Stimulated activated CD4-positive, alpha-beta T cell treated with anti-CD3 and anti-CD28 coated beads, TNF-alpha, amount 100 ng/mL, for 24 hours (primary cell): Measurements from ENCODE around the gene SRPX2.

ENCODE experiments used
- DNase-seq, 3 experiments: peaks; one replicate each; pipeline ENCODE4 v3.0.0-alpha.2; 2020; ENCODE audit warnings: low read depth in 3 of 3

SRPX2 gene

DNA sequence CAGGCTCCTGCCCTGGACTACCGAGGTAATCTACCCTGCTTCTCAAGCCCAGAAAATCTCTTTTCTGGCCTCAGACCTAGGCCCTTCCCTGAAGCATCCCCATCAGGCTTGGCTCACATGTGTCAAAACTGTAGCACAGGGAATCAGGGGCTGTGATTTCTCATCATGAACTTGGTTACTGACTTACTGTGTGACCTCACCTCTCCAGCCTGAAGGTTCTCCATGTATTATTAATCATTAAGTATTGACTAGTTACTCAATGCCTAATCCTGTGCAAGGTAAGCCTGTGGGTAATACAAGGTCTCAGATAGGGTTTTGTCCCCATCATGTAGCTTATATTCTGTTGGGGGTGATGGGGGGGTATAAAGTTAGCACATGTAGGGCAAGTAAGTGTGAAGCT lies 6.8 kb downstream of the SRPX2 start:
- no peak for DNase-seq

DNA sequence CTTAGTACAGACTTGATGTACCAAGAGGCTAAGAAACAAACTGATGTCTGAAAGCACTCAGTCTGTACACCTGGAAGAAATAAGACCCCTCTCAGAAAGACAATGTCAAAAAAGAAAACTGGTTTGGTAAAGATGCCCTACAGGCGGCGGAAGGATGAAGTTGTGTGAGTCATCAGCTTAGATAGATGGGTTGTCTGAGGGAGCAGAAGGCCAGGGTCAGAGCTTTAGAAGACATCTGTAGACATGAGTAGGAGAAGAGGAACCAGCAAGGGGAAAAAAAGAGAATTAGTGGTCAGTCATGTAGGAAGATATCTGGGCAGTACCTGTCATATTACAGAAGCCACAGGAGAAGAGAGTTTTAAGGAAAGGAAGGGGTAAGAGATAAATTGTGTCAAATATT lies 8.3 kb downstream of the SRPX2 start:
- DNase-seq, result no peak

DNA sequence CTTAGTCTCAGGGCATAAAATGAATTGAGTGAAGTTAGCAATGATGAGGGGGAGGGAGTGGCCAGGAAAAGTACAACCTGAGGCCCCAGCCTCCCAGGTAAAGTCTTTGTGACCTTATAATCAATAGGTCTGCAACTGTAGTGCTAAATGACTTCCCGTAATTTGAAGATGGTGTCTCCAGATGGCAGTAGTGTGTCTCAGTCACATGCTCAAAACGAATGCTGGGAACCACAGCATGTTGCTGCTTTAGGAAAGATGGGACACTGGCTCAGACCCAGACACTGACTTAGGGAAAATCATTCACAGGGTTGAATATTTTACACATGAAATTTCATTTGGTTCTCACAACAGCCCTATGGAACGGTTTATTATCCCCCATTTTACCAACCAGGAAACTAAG lies 10.3 kb downstream of the SRPX2 start:
- DNase-seq, result no peak

GRCh38 chrX:100658941-100659381 lies 15.0 kb downstream of the SRPX2 start:
- DNase-seq, result no peak

GRCh38 chrX:100659431-100660137 lies 15.6 kb downstream of the SRPX2 start:
- no peak for DNase-seq

DNA sequence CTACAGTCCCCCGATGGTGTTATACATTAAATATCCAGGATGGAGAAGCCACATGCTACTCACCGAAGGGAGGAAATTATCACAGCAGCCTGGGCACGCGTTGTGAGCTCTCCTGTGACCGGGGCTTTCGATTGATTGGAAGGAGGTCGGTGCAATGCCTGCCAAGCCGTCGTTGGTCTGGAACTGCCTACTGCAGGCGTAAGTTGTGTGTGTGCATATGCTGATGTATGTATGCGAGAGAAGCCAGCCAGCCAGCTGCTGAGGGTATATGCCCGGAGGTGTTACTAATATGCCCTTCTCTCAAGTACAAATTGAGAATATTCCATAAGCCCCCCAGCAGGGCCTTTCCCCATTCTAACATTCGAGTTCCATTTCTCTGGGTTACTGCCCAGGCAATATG lies 18.2 kb downstream of the SRPX2 start:
- no peak for DNase-seq

DNA sequence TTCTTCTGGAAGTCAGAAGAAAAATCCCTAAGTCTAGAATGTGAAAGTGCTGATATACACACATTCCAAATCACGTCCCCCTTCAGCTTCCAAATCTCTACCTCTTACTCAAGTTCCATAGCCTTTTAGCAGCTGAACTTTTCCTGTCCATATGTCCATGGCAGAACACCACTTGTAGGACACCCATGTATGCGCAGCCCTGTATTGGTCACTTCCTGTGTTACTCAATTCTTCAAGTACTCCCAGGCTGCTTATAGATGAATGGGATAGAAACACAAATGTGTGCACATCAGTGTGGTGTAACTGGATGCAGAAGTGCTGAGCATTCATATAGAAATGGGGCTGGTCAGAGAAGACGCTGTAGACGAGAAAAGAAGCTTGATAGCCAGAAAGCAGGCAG lies 18.8 kb downstream of the SRPX2 start:
- no peak for DNase-seq

GRCh38 chrX:100663642-100664041 lies 19.6 kb downstream of the SRPX2 start:
- no peak for DNase-seq

- no peak for DNase-seq
These were observed 29.0 kb downstream of the SRPX2 start for GRCh38 chrX:100672966-100673365.

GRCh38 chrX:100673397-100673953 lies 29.5 kb downstream of the SRPX2 start:
- no peak for DNase-seq

GRCh38 chrX:100674705-100675104 lies 30.7 kb downstream of the SRPX2 start:
- DNase-seq, result no peak

- no peak for DNase-seq
These were observed 33.7 kb downstream of the SRPX2 start for GRCh38 chrX:100677611-100678181.

GRCh38 chrX:100680756-100681155 lies 36.8 kb downstream of the SRPX2 start:
- DNase-seq, result no peak

GRCh38 chrX:100681599-100681998 lies 37.6 kb downstream of the SRPX2 start:
- DNase-seq, result no peak

GRCh38 chrX:100682939-100683338 lies 38.9 kb downstream of the SRPX2 start:
- DNase-seq, result no peak

DNA sequence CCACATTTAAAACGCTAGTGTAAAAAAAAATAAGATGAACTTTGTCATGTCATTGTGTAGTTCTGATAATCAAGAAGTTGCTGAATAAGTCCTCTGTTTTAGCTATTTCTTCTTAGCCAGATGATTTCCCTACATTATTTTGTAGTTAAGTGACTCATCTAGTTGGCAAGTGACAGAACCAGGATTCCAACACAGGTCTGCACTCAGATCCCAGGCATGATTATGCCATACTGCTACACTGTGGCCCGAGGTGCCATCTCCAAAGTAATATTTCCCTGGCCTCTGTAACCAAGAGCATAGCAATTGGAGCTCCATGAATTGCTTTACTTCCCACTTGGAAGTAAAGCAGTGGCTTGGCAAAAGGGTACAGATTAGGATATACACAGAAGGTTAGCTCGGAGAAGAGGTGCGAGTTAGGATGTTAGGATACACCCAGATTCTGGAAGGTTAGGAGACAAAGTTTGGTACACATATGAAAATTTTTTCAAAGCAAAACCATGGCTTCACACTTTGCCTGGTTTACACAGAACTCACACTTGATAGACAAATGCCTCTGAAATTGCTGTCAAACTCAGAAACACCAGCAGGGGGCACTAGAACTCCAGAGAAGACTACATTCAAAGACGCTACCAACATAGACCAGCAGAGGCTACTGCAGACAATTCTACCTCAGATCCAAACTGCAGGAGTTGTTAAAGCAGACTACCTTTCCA lies 41.4 kb downstream of the SRPX2 start:
- peak; percentile 33 to 48 (median 46) for DNase-seq

DNA sequence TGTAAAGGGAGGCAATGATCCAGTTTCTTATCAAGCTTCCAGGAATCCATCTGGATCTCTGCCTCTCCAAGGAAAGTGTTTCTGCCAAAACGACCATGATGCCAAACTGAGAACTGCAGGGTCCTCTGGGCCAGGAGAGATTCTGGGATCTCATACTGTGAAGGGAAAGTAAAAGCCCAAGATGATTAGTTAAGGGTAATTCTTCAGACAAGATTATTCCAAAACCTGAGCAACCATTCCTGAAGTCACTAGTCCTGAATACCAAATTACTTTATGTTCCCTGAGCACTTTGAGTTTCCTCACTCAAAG lies 42.0 kb downstream of the SRPX2 start:
- DNase-seq, result no peak

DNA sequence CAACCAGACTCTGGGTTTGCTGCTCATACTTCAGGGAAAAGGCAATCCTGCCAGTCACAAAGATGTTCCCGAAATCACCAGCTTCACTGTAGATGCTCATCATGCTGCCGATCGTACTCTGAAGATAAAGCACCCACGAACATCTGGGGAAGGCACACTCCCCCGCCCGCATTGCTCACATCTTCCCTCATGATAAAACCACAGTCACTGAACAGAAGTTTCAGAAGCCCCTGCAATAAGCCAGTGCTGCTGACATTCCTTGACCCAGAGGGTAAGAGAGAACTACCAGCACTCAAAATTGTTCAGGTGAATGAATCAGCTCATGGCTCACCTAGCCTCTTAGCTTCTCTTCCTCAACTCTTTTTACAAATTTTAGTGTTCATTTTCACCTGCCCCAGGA lies 43.1 kb downstream of the SRPX2 start:
- DNase-seq, result peak in 1 of 3 experiments; percentile 23

DNA sequence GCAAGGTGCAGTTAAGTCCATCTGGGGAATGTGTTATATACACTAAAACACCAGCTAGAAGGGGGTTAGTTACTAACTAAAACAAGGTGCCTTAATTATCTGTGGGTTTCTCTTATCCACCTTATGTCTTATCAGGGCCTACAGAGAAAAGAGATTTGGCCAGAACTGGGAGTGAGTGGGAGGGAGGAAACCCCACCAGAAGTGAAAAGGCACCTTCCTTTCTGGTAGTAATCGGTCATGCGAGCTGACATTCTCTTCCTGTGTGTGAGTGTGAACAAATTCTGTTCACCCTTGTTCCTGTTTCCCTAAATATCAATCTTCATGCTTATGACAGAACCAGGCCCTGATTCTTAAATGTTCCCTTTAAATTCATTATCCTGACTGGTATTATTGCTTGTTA lies 43.5 kb downstream of the SRPX2 start:
- no peak for DNase-seq

DNA sequence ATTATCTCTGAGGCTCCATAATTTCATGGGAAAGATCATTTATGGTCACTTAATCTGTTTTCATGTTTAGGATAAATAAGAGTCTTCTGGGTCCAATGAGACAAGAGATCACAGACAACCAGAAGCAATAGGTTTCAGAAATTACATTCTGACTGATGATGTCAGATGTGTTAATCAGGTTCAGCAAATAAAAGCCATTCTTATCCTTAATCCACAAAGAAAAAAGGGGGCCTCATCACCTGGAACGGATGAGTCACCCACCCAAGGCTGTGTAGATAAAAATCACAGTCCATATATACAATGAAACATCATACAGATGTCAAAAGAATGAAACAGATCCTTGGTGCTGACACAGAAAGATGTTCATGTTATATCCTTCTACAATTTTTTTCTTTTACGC lies 51.3 kb downstream of the SRPX2 start:
- no peak for DNase-seq

DNA sequence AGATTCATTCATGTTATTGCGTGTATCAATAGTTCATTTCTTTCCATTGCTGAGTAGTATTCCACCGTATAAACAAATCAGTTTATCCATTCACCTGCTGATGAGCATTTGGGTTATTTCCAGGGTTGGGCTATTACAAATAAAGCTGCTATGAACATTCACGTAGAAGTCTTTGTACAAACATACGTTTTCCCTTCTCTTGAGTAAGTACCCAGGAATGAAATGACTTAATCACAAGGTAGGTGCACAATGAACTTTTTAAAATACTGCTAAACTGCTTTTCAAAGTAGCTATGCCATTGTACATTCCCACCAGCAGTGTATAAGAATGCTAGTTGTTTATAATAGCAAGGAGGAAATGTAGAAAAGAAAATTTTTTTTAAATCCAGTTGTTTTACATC lies 52.0 kb downstream of the SRPX2 start:
- no peak for DNase-seq

- no peak for DNase-seq
These were observed 52.8 kb downstream of the SRPX2 start for GRCh38 chrX:100696699-100697351.
